ENCODE data around the gene ASNSD1. TPM values are rescaled to one million over a fixed set of nuclear protein-coding genes. Genes with fewer than 3 reads are reported as not detected.

Gene ASNSD1
- total and polyA plus RNA-seq, 9 of the 15 experiments (the other 6 are each of a cell fraction or from before 2014, with no cell fraction given) = 23.9 to 56.4 (median 38.3) TPM

- H4K20me1 ChIP-seq (replicated peaks; ENCODE audit: control insufficient read depth, insufficient read depth, low read length) = no peaks in the 10 kb centered on the region
- BruUV-seq (replicated peaks) = no TSS peak
- no peaks in the 10 kb centered on the region for H3K4me1 ChIP-seq (replicated peaks in 1 of 2; ENCODE audit: control insufficient read depth in 2 of 2, insufficient read depth in 2 of 2, low read length in 2 of 2)
- H3K27me3 ChIP-seq (ENCODE audit: control insufficient read depth in 2 of 2, insufficient read depth in 2 of 2, low read length in 2 of 2) = no peaks in the 10 kb centered on the region
- no peak overlapping the region for H3K4me2 ChIP-seq (ENCODE audit: insufficient read depth, low read length)
- in situ Hi-C loops (cut with MboI) = no loop called here
- H3K9ac ChIP-seq (ENCODE audit: insufficient read depth in 1 of 2, low read depth in 2 of 2, low read length in 2 of 2) = no peak overlapping the region
- H3K4me3 ChIP-seq = no peak overlapping the region
- no peaks in the 10 kb centered on the region for H3K79me2 ChIP-seq (ENCODE audit: control insufficient read depth, insufficient read depth, low read length)
- WGBS (ENCODE audit: insufficient coverage, low coverage, missing lambda C conversion rate) = 96% methylated on average over 10 of the region's 12 CpGs
- ChIA-PET CTCF (ENCODE audit: low intra/inter-chr PET ratio) (no interaction called here), POLR2A (interaction anchor here (0.9 to 1.2 kb wide), 2 partner anchors 9 kb away, joined by 3 to 5 read pairs; no protein-coding TSS in a partner anchor)
- no peaks in the 10 kb centered on the region for H3K9me1 ChIP-seq (ENCODE audit: control insufficient read depth, insufficient read depth, low read length)
- ATAC-seq (no peak), DNase-seq (ENCODE audit: extremely low read depth in 1 of 4, low spot score in 3 of 4) (no peak), FAIRE-seq (no peak)
- no peak for TF ChIP-seq SMARCB1 (IDR thresholded peaks at IDR 0.05; ENCODE audit: insufficient read length, low read depth)
- no peak for TF ChIP-seq ZNF644 (tag; IDR thresholded peaks at IDR 0.05; ENCODE audit: low read depth)
- TF ChIP-seq ZSCAN29 (IDR thresholded peaks at IDR 0.05) = no peak
- TF ChIP-seq TSHZ1 (CRISPR knock-in tag; IDR thresholded peaks at IDR 0.05) = no peak
- TF ChIP-seq TRIM28 (IDR thresholded peaks at IDR 0.05) = no peak
- no peak for TF ChIP-seq MXD1 (CRISPR knock-in tag; IDR thresholded peaks at IDR 0.05; ENCODE audit: borderline replicate concordance, poor library complexity, severe bottlenecking)
- TF ChIP-seq ATF3 (IDR thresholded peaks at IDR 0.05) = no peak
- no peak for TF ChIP-seq ATF3 (CRISPR knock-in tag; conservative IDR thresholded peaks at IDR 0.05)
- no peak for TF ChIP-seq ZBTB17 (CRISPR knock-in tag; IDR thresholded peaks at IDR 0.05)
- no peak for TF ChIP-seq FOXJ3 (CRISPR knock-in tag; IDR thresholded peaks at IDR 0.05)
- TF ChIP-seq HNRNPL (IDR thresholded peaks at IDR 0.05; ENCODE audit: low read depth, low read length) = no peak
- H2AFZ ChIP-seq (ENCODE audit: low read depth, low read length) = no peak overlapping the region
- H3K27ac ChIP-seq (ENCODE audit: extremely low read depth, low read depth, low read length) = no peak overlapping the region
- intact Hi-C loops (cut with micrococcal nuclease) = no loop called here
- no peaks in the 10 kb centered on the region for H3K9me3 ChIP-seq (replicated peaks; ENCODE audit: control insufficient read depth, insufficient read depth, low read depth, low read length)
- H3K36me3 ChIP-seq (ENCODE audit: control insufficient read depth, insufficient read depth, low read length) = peaks cover 25% of the 10 kb centered on the region; the same call in 2 of the 3 replicates
Observed at GRCh38 chr2:189673661-189674373, 12.6 kb downstream of the ASNSD1 start.
